ENCODE results near the gene SNAPIN. TPM values are rescaled to one million over a fixed set of nuclear protein-coding genes. Genes with fewer than 3 reads are reported as not detected.

Gene SNAPIN
- polyA plus RNA-seq, 1 of the 3 experiments (the other 2 are of a cell fraction) = 57.6 TPM

- no peak for TF ChIP-seq TEAD4 (IDR thresholded peaks at IDR 0.05; ENCODE audit: borderline replicate concordance, insufficient read depth)
- no peak for TF ChIP-seq POLR2AphosphoS5 (IDR thresholded peaks at IDR 0.05; ENCODE audit: low read depth, low read length)
- TF ChIP-seq SMC3 (IDR thresholded peaks at IDR 0.05; ENCODE audit: low read depth, low read length) = no peak
- no peak for TF ChIP-seq RXRA (IDR thresholded peaks at IDR 0.05; ENCODE audit: borderline replicate concordance, low read depth)
- no peak for TF ChIP-seq ZBTB33 (IDR thresholded peaks at IDR 0.05; ENCODE audit: borderline replicate concordance, low read depth)
Measured at GRCh38 chr1:153610811-153611301, 47.6 kb upstream of the SNAPIN start (continued).

GRCh38 chr1:153611356-153611755 is 47.1 kb upstream of the SNAPIN start:
- Histone ChIP-seq H3K4me2 (peak overlapping the region; percentile 67), H3K27ac (ENCODE audit: low read depth in 2 of 2, low read length in 1 of 2) (no peak overlapping the region), H3F3A (replicated peaks; ENCODE audit: insufficient read depth) (peaks cover 19% of the 10 kb centered on the region), H3K9ac (no peak overlapping the region), H3K4me3 (ENCODE audit: low read depth in 2 of 2, low read length in 1 of 2) (peak overlapping the region; percentile 49 to 51; a peak in 2 of 4 replicates), H3K36me3 (replicated peaks in 1 of 2; ENCODE audit: control insufficient read depth in 1 of 2, insufficient read depth in 2 of 2, low read length in 1 of 2) (peaks cover 13 to 15% of the 10 kb centered on the region in 2 experiments), H3K27me3 (ENCODE audit: insufficient read depth) (no peaks in the 10 kb centered on the region), H3K79me2 (ENCODE audit: insufficient read depth) (peaks cover 51% of the 10 kb centered on the region), H3K9me2 (no peaks in the 10 kb centered on the region), H2AFZ (ENCODE audit: low read depth) (no peak overlapping the region), H3K9me3 (no peaks in the 10 kb centered on the region), H4K20me1 (ENCODE audit: insufficient read depth) (no peaks in the 10 kb centered on the region), H3K4me1 (ENCODE audit: control insufficient read depth in 1 of 2, insufficient read depth in 2 of 2, low read depth in 1 of 2, low read length in 1 of 2) (peaks cover 15 to 23% of the 10 kb centered on the region in 2 experiments; a peak in 3 of 4 replicates)
- TF ChIP-seq EP300 (IDR thresholded peaks at IDR 0.05; ENCODE audit: borderline replicate concordance in 1 of 2, low read depth in 1 of 2, low read length in 1 of 2) (no peak), EZH2phosphoT487 (IDR thresholded peaks at IDR 0.05; ENCODE audit: borderline replicate concordance, low read depth) (no peak), MXI1 (IDR thresholded peaks at IDR 0.05; ENCODE audit: low read depth, low read length) (no peak)
- CTCF ChIA-PET = interaction anchor here (1.4 to 3.5 kb wide), 3 partner anchors 8 to 40 kb away, joined by 5 to 11 read pairs (median 10); no protein-coding TSS in a partner anchor
- no peak for DNase-seq
- WGBS (ENCODE audit: low lambda C conversion rate) = 83% methylated on average over 1 of the region's 1 CpG
- POLR2A ChIA-PET = no interaction called here

GRCh38 chr1:153612111-153612754 is 46.3 kb upstream of the SNAPIN start:
- WGBS (ENCODE audit: low lambda C conversion rate) = 88% methylated on average over 9 of the region's 11 CpGs
- DNase-seq = no peak
- H3K27ac ChIP-seq (ENCODE audit: low read depth in 2 of 2, low read length in 1 of 2) = peak overlapping the region in 1 of 2 experiments; percentile 9; a peak in 1 of 4 replicates

More at GRCh38 chr1:153612111-153612754, 46.3 kb upstream of the SNAPIN start:
- Histone ChIP-seq H3K4me1 (ENCODE audit: control insufficient read depth in 1 of 2, insufficient read depth in 2 of 2, low read depth in 1 of 2, low read length in 1 of 2) (peaks cover 15 to 23% of the 10 kb centered on the region in 2 experiments; a peak in 3 of 4 replicates), H3K9ac (peak overlapping the region; percentile 67), H3K27me3 (ENCODE audit: insufficient read depth) (no peaks in the 10 kb centered on the region), H3K79me2 (ENCODE audit: insufficient read depth) (peaks cover 43% of the 10 kb centered on the region), H3K36me3 (replicated peaks in 1 of 2; ENCODE audit: control insufficient read depth in 1 of 2, insufficient read depth in 2 of 2, low read length in 1 of 2) (peaks cover 6 to 7% of the 10 kb centered on the region in 2 experiments), H4K20me1 (ENCODE audit: insufficient read depth) (no peaks in the 10 kb centered on the region), H3K4me3 (ENCODE audit: low read depth in 2 of 2, low read length in 1 of 2) (peak overlapping the region; percentile 49 to 51; a peak in 3 of 4 replicates), H3K9me3 (no peaks in the 10 kb centered on the region), H3K4me2 (peak overlapping the region; percentile 67), H2AFZ (ENCODE audit: low read depth) (no peak overlapping the region), H3F3A (replicated peaks; ENCODE audit: insufficient read depth) (peaks cover 10% of the 10 kb centered on the region), H3K9me2 (no peaks in the 10 kb centered on the region)
- ChIA-PET POLR2A (no interaction called here), CTCF (interaction anchor here (2.0 to 3.5 kb wide), 3 partner anchors 9 to 101 kb away, joined by 10 to 11 read pairs (median 11); no protein-coding TSS in a partner anchor)
- TF ChIP-seq GABPA (IDR thresholded peaks at IDR 0.05; ENCODE audit: low read depth) (no peak), PBX3 (IDR thresholded peaks at IDR 0.05) (no peak), RCOR1 (IDR thresholded peaks at IDR 0.05; ENCODE audit: low read length) (no peak), TAF1 (IDR thresholded peaks at IDR 0.05; ENCODE audit: borderline replicate concordance, low read depth, low read length) (no peak), USF2 (IDR thresholded peaks at IDR 0.05; ENCODE audit: borderline replicate concordance, low read depth, low read length) (no peak), MAX (IDR thresholded peaks at IDR 0.05; ENCODE audit: low read depth) (no peak)
